Activated CD4-positive, alpha-beta T cell treated with anti-CD3 and anti-CD28 coated beads, Interleukin-2, amount 10 ng/mL, durations not matched to agents 24 days and 14 days (primary cell): ENCODE data around the gene SPRED2. TPM values are rescaled to one million over a fixed set of nuclear protein-coding genes. Genes with fewer than 3 reads are reported as not detected.

Experiments used
- DNase-seq: peaks from one replicate; pipeline ENCODE4 v3.0.0; 2022
- H3K27ac Mint-ChIP-seq: one replicate; pipeline ENCODE4 v1.8.0; 2022; ENCODE audit warnings: mild to moderate bottlenecking, mixed read lengths
- H3K27me3 Mint-ChIP-seq: one replicate; pipeline ENCODE4 v1.8.0; 2022; ENCODE audit warnings: mixed read lengths
- H3K36me3 Mint-ChIP-seq: one replicate; pipeline ENCODE4 v1.8.0; 2022; ENCODE audit warnings: low read depth, mild to moderate bottlenecking, mixed read lengths
- H3K4me1 Mint-ChIP-seq: one replicate; pipeline ENCODE4 v1.8.0; 2021; ENCODE audit warnings: mixed read lengths
- H3K4me3 Mint-ChIP-seq: one replicate; pipeline ENCODE4 v1.8.0; 2022; ENCODE audit warnings: mild to moderate bottlenecking, moderate library complexity, mixed read lengths
- H3K9me3 Mint-ChIP-seq: one replicate; pipeline ENCODE4 v1.8.0; 2021; ENCODE audit warnings: mixed read lengths
- intact Hi-C: fragments of 100-400 bp; cut with micrococcal nuclease; formaldehyde crosslinking; loops from one replicate; pipeline ENCODE4 v1.15.1; 2023
- total RNA-seq: library from RNA; stranded (reverse); gene quantifications from 2 replicates; pipeline ENCODE4 v1.2.3, GENCODE V29; 2022

SPRED2 gene
- total RNA-seq, 1 donor from 2014 or later = 9.2 TPM

GRCh38 chr2:65369980-65370379, 62.4 kb downstream of the SPRED2 start:
- no peak overlapping the region for H3K27ac Mint-ChIP-seq
- DNase-seq = no peak
- peaks cover 3% of the 10 kb centered on the region for H3K27me3 Mint-ChIP-seq
- H3K4me1 Mint-ChIP-seq = peaks cover 20% of the 10 kb centered on the region
- H3K4me3 Mint-ChIP-seq = no peak overlapping the region
- no peaks in the 10 kb centered on the region for H3K36me3 Mint-ChIP-seq
- intact Hi-C loops = no loop called here
- no peaks in the 10 kb centered on the region for H3K9me3 Mint-ChIP-seq

DNA sequence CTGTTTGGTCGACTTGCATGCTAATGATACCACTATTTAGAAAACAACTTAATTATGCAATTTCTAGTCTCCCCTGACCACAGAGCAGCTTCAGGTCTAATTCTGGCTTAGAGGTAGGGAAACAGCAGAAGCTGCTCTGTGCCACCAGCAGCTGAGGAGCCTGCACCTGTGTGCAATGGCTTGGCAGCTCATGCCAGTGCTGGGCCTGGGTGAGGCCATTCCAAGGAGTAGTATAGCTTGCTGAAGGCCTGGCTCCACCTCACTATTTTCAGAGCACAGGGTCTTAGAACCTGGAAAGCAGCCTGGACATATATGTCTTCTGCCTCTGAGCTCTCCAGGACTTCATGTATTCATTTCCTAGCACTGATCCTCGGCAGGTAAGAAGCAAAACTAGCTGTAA, 62.8 kb downstream of the SPRED2 start:
- intact Hi-C loops = no loop called here
- no peak for DNase-seq
- H3K27me3 Mint-ChIP-seq = peaks cover 3% of the 10 kb centered on the region
- H3K4me3 Mint-ChIP-seq = no peak overlapping the region
- no peak overlapping the region for H3K27ac Mint-ChIP-seq
- H3K4me1 Mint-ChIP-seq = peaks cover 20% of the 10 kb centered on the region
- no peaks in the 10 kb centered on the region for H3K36me3 Mint-ChIP-seq
- H3K9me3 Mint-ChIP-seq = no peaks in the 10 kb centered on the region

GRCh38 chr2:65368468-65368867, 63.9 kb downstream of the SPRED2 start:
- Mint-ChIP-seq H3K9me3 (no peaks in the 10 kb centered on the region), H3K4me1 (peaks cover 22% of the 10 kb centered on the region), H3K27ac (no peak overlapping the region), H3K27me3 (peaks cover 5% of the 10 kb centered on the region), H3K4me3 (no peak overlapping the region), H3K36me3 (peaks cover under 1% of the 10 kb centered on the region)
- DNase-seq = no peak
- intact Hi-C loops = no loop called here

DNA sequence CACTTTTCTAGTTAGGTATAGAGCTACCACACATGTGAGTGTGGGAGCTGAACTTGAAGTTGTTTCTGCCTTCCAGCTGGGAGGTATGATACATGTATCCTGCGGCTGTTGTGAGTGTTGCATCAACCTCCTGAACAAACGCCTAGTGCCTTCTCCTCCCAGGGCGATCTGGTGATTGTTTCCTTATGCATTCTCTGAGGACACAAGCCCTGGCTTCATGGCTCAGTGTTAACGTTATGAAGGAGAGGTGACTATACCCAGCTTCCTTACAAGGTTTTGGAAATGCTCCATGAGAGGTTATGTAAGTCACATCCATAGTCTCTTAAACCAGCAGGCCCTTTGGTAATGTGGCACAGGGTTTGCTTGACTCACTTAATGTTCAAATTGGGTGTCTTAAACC, 64.9 kb downstream of the SPRED2 start:
- Mint-ChIP-seq H3K4me3 (no peak overlapping the region), H3K4me1 (peaks cover 22% of the 10 kb centered on the region), H3K27me3 (peaks cover 5% of the 10 kb centered on the region), H3K36me3 (peaks cover 2% of the 10 kb centered on the region), H3K27ac (no peak overlapping the region), H3K9me3 (no peaks in the 10 kb centered on the region)
- no peak for DNase-seq
- intact Hi-C loops = no loop called here

DNA sequence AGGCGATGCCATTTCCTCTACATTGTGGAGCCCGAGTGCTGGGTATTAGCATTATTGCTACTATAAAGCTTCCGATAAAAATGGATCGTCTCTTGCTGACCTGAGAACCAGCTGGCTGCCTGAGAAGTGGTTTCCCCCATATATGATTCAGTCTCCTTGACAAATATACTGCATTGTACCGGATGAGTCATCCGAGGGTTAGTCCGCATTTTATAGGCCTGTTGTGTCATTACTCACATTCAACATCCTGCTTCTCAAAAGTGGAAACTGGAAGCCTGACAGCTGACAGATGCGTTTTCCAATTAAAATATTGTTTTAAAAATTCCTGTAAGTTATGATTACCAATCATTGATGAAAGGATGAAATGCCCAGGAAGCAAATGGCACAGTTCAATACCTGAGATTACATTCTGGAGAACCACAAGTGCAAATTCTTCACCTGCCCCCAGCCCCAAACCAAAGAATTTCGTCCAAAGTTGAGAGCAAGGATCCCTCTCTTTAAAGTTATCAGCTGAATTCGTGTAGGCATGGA, 65.7 kb downstream of the SPRED2 start:
- Mint-ChIP-seq H3K9me3 (no peaks in the 10 kb centered on the region), H3K27me3 (peaks cover 5% of the 10 kb centered on the region), H3K36me3 (peaks cover 2% of the 10 kb centered on the region), H3K4me1 (peaks cover 26% of the 10 kb centered on the region), H3K4me3 (no peak overlapping the region), H3K27ac (no peak overlapping the region)
- peak; percentile 65 for DNase-seq
- intact Hi-C loops = loop anchor here (1.0 kb wide), 1 partner anchor 11 kb away; no protein-coding TSS in a partner anchor

GRCh38 chr2:65364986-65365733, 67.2 kb downstream of the SPRED2 start:
- Mint-ChIP-seq H3K27me3 (peaks cover 5% of the 10 kb centered on the region), H3K4me3 (no peak overlapping the region), H3K36me3 (peaks cover 2% of the 10 kb centered on the region), H3K4me1 (peaks cover 35% of the 10 kb centered on the region), H3K9me3 (no peaks in the 10 kb centered on the region), H3K27ac (no peak overlapping the region)
- intact Hi-C loops = no loop called here
- DNase-seq = no peak

- H3K9me3 Mint-ChIP-seq = no peaks in the 10 kb centered on the region
- H3K4me3 Mint-ChIP-seq = no peak overlapping the region
- DNase-seq = no peak
- peaks cover 5% of the 10 kb centered on the region for H3K27me3 Mint-ChIP-seq
- no peak overlapping the region for H3K27ac Mint-ChIP-seq
- peaks cover 41% of the 10 kb centered on the region for H3K4me1 Mint-ChIP-seq
- peaks cover 2% of the 10 kb centered on the region for H3K36me3 Mint-ChIP-seq
- intact Hi-C loops = no loop called here
Measured at GRCh38 chr2:65363879-65364666, 68.3 kb downstream of the SPRED2 start.

GRCh38 chr2:65361623-65362022, 70.8 kb downstream of the SPRED2 start:
- Mint-ChIP-seq H3K4me1 (peaks cover 53% of the 10 kb centered on the region), H3K9me3 (no peaks in the 10 kb centered on the region), H3K27me3 (peaks cover 5% of the 10 kb centered on the region), H3K36me3 (peaks cover 2% of the 10 kb centered on the region), H3K27ac (peak overlapping the region; percentile 23), H3K4me3 (peak overlapping the region; percentile 41)
- intact Hi-C loops = no loop called here
- DNase-seq = no peak

DNA sequence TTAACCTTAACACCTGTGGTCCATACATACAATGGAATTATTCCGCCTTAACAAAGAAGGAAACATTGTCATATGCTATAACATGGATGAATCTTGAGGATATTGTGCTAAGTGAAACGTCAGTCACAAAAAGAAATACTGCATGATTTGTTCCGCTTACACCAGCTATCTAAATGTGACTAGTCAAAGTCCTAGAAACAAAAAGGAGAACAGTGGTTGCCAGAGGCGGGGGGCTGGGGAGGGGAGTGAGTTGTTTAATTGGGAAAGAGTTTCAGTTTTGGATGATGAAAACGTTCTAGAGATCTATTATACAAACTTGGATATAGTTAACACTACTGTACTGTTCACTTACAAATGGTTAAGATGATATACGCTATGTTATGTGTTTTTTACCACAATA, 72.0 kb downstream of the SPRED2 start:
- no peak overlapping the region for H3K4me3 Mint-ChIP-seq
- H3K9me3 Mint-ChIP-seq = no peaks in the 10 kb centered on the region
- H3K4me1 Mint-ChIP-seq = peaks cover 49% of the 10 kb centered on the region
- intact Hi-C loops = no loop called here
- H3K27ac Mint-ChIP-seq = no peak overlapping the region
- peaks cover 2% of the 10 kb centered on the region for H3K36me3 Mint-ChIP-seq
- DNase-seq = no peak
- H3K27me3 Mint-ChIP-seq = peaks cover 10% of the 10 kb centered on the region

- intact Hi-C loops = loop anchor here (1.0 to 5.0 kb wide), 4 partner anchors 24 to 78 kb away; no protein-coding TSS in a partner anchor
- H3K4me1 Mint-ChIP-seq = peaks cover 57% of the 10 kb centered on the region
- H3K27me3 Mint-ChIP-seq = peaks cover 7% of the 10 kb centered on the region
- H3K9me3 Mint-ChIP-seq = no peaks in the 10 kb centered on the region
- DNase-seq = no peak
- H3K4me3 Mint-ChIP-seq = no peak overlapping the region
- H3K27ac Mint-ChIP-seq = no peak overlapping the region
- H3K36me3 Mint-ChIP-seq = peaks cover 2% of the 10 kb centered on the region
Measured at GRCh38 chr2:65358678-65359400, 73.6 kb downstream of the SPRED2 start.

- peak overlapping the region; percentile 52 for H3K27ac Mint-ChIP-seq
- peaks cover 8% of the 10 kb centered on the region for H3K27me3 Mint-ChIP-seq
- H3K4me1 Mint-ChIP-seq = peaks cover 57% of the 10 kb centered on the region
- no peak overlapping the region for H3K4me3 Mint-ChIP-seq
- H3K9me3 Mint-ChIP-seq = no peaks in the 10 kb centered on the region
- no peaks in the 10 kb centered on the region for H3K36me3 Mint-ChIP-seq
- intact Hi-C loops = loop anchor here (1.0 to 5.0 kb wide), 3 partner anchors 36 to 79 kb away; no protein-coding TSS in a partner anchor
- no peak for DNase-seq
Measured at GRCh38 chr2:65357959-65358294, 74.5 kb downstream of the SPRED2 start.

DNA sequence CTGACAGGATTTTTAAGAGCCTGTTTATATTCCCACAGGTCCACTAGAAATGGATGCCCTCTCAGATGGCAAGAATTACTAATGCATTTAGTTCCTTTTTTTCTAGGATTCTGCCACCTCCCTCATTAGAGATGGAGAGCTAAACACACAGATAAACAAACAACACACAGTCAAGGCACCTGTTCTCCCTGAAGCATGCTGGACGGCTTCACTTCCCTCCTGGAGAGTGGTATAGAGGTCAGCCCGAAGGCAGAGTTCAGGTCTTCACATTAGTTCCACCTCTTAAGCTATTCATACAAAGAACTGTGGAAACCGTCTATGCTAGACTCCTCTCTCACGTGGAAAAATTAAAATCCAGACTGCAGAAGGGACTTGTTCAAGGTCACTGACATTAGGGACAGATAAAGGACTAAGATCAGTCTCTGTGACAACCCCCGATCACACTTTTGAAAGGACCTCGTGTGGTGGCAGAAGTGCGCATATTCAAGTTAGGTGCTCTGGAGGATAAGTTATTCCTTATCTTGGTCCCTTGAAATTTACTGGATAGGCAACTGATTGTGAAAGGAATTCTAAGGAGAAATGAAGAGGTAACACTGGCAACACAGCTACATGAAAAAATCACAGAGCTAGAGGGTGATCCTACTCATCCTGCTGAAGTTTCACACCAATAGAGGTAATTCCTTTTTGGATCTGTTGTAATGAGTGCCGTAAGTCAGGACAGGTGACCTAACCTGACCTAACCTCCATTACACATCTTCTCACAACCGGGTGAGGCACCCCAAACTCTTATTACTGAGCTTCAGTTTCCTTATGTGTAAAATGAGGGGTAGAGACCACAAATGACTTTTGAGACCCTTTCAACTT, 75.1 kb downstream of the SPRED2 start:
- H3K9me3 Mint-ChIP-seq = no peaks in the 10 kb centered on the region
- no peaks in the 10 kb centered on the region for H3K36me3 Mint-ChIP-seq
- H3K4me1 Mint-ChIP-seq = peaks cover 57% of the 10 kb centered on the region
- intact Hi-C loops = loop anchor here (5.0 kb wide), 1 partner anchor 35 kb away; no protein-coding TSS in a partner anchor
- DNase-seq = no peak
- peak overlapping the region; percentile 65 for H3K27ac Mint-ChIP-seq
- peaks cover 8% of the 10 kb centered on the region for H3K27me3 Mint-ChIP-seq
- H3K4me3 Mint-ChIP-seq = peak overlapping the region; percentile 35
